ENCODE results near the gene RAMACL. TPM values are rescaled to one million over a fixed set of nuclear protein-coding genes. Genes with fewer than 3 reads are reported as not detected.

RAMACL gene
- total and polyA plus RNA-seq, 2 of the 4 experiments (the other 2 are of a cell fraction): 0.46 to 0.90 TPM

DNA sequence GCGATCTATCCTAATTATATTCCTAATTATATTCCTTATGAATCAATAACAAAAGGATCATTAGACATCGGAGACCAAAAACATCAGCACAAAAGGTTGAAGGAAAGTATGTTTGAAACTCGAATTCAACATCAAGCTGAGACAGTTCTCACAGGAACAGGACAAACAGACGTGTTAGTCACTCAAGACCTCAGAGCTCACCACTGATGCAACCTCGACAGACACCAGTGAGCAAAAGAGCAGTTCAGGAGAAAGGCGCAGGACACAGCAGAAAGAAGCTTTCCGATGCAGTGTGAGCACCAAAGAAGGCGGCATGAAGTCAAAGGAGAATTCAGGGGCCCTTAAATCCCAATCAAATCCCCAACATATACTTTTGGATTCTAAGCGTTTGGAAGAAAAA is 6.3 kb upstream of the RAMACL start:
- no peak overlapping the region for H2AFZ ChIP-seq (replicated peaks; ENCODE audit: low read length, poor library complexity)
- no peak overlapping the region for H3K4me3 ChIP-seq (ENCODE audit: insufficient read depth, low read depth, low read length)
- H2BK5ac ChIP-seq (ENCODE audit: low read depth, low read length, poor library complexity, severe bottlenecking): no peak overlapping the region
- H2BK120ac ChIP-seq (ENCODE audit: low read depth, low read length): peak overlapping the region; percentile 39
- in situ Hi-C loops (cut with MboI; ENCODE audit: low sequenced_read_pairs) (no loop called here), intact Hi-C loops (cut with micrococcal nuclease) (no loop called here), dilution Hi-C loops (cut with HindIII; ENCODE audit: low sequenced_read_pairs, unreplicated experiment) (no loop called here)
- no peaks in the 10 kb centered on the region for H3K9me3 ChIP-seq (ENCODE audit: control insufficient read depth, insufficient read depth, low read length)
- H3K14ac ChIP-seq (replicated peaks; ENCODE audit: low read depth, low read length): 0 out of 2 replicates have a peak overlapping the region, but pooled peaks have one; percentile 20
- peak overlapping the region; percentile 31 for H3K27ac ChIP-seq (ENCODE audit: insufficient read depth, low read length)
- H4K5ac ChIP-seq (ENCODE audit: low read depth, low read length): no peak overlapping the region
- POLR2A ChIA-PET (ENCODE audit: unreplicated experiment): no interaction called here
- peak overlapping the region in 1 of 2 experiments; percentile 14; a peak in 2 of 4 replicates for H4K8ac ChIP-seq (ENCODE audit: low read depth in 2 of 2, low read length in 2 of 2)
- peak overlapping the region; percentile 52 for H3K4ac ChIP-seq (ENCODE audit: low read depth, low read length)
- no peak overlapping the region for H2AK9ac ChIP-seq (replicated peaks; ENCODE audit: low read depth, low read length, poor library complexity)
- H3K79me1 ChIP-seq (ENCODE audit: low read depth in 1 of 2, low read length in 2 of 2): peaks cover 56 to 81% of the 10 kb centered on the region in 2 experiments
- 60% methylated on average over 1 of the region's 9 CpGs; no CpG with 5 or more reads in 1 of the 2 experiments for WGBS, 2 experiments (ENCODE audit: extremely low coverage in 2 of 2, insufficient read length in 1 of 2)
- H3K27me3 ChIP-seq (ENCODE audit: control insufficient read depth, insufficient read depth, low read length): no peaks in the 10 kb centered on the region
- peaks cover 28% of the 10 kb centered on the region; the same call in 1 of the 2 replicates for H4K20me1 ChIP-seq (ENCODE audit: insufficient read depth, low read length)
- H3K9ac ChIP-seq (ENCODE audit: low read depth, low read length): no peak overlapping the region
- no TSS peak for BruUV-seq (replicated peaks)
- H2AK5ac ChIP-seq (ENCODE audit: low read depth, low read length): peak overlapping the region; percentile 76
- H3K4me2 ChIP-seq (ENCODE audit: low read depth, low read length): no peak overlapping the region
- peaks cover 7% of the 10 kb centered on the region; the same call in 1 of the 2 replicates for H3K36me3 ChIP-seq (ENCODE audit: control insufficient read depth, insufficient read depth, low read length)
- peaks cover 28% of the 10 kb centered on the region for H3K9me1 ChIP-seq (ENCODE audit: insufficient read depth, low read length)
- H2BK20ac ChIP-seq (ENCODE audit: low read depth, low read length): 0 out of 2 replicates have a peak overlapping the region, but pooled peaks have one; percentile 6
- peak overlapping the region; percentile 26; the same call in 1 of the 2 replicates for H4K91ac ChIP-seq (ENCODE audit: insufficient read depth, low read depth, low read length)
- H2BK15ac ChIP-seq (ENCODE audit: low read depth, low read length): 0 out of 3 replicates have a peak overlapping the region, but pooled peaks have one; percentile 20
- ATAC-seq (ENCODE audit: low read depth) (no peak), DNase-seq (peak; percentile 84)
- TF ChIP-seq RFX5 (IDR thresholded peaks at IDR 0.05; ENCODE audit: low read depth, low read length) (no peak), FOS (IDR thresholded peaks at IDR 0.05; ENCODE audit: low read depth, low read length) (peak; percentile 40; the same call in 1 of the 2 replicates), POLR2A (IDR thresholded peaks at IDR 0.05; ENCODE audit: low read depth, low read length) (no peak), BHLHE40 (IDR thresholded peaks at IDR 0.05; ENCODE audit: low read depth, low read length) (0 out of 2 replicates have a peak, but pooled peaks have one; percentile 9), CEBPB (IDR thresholded peaks at IDR 0.05; ENCODE audit: low read depth, low read length) (peak; percentile 89), CTCF (conservative IDR thresholded peaks at IDR 0.05; ENCODE audit: low read depth, low read length) (no peak), SMC3 (IDR thresholded peaks at IDR 0.05; ENCODE audit: low read depth, low read length) (no peak), MAFK (IDR thresholded peaks at IDR 0.05; ENCODE audit: low read depth, low read length) (no peak), NFE2L2 (IDR thresholded peaks at IDR 0.05; ENCODE audit: low read depth, low read length) (no peak)
- TF ChIP-seq, protein P1, sequence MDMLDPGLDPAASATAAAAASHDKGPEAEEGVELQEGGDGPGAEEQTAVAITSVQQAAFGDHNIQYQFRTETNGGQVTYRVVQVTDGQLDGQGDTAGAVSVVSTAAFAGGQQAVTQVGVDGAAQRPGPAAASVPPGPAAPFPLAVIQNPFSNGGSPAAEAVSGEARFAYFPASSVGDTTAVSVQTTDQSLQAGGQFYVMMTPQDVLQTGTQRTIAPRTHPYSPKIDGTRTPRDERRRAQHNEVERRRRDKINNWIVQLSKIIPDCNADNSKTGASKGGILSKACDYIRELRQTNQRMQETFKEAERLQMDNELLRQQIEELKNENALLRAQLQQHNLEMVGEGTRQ (IDR thresholded peaks at IDR 0.05; ENCODE audit: low read depth, low read length): no peak
- H3K23ac ChIP-seq (ENCODE audit: low read depth, low read length): no peak overlapping the region; the same call in 1 of the 2 replicates
- CTCF ChIA-PET: interaction anchor here (1.0 to 2.1 kb wide), 4 partner anchors 9 to 38 kb away, joined by 3 to 7 read pairs (median 4); no protein-coding TSS in a partner anchor
- H3K4me1 ChIP-seq (ENCODE audit: control insufficient read depth, insufficient read depth, low read length): peaks cover 49% of the 10 kb centered on the region
- H3K56ac ChIP-seq (ENCODE audit: extremely low read depth, insufficient read depth, low read length): no peak overlapping the region
- peak overlapping the region; percentile 55; the same call in 1 of the 2 replicates for H3K18ac ChIP-seq (ENCODE audit: low read depth, low read length)

Measured in IMR-90 (cell line).